Fibroblast of skin of left quadriceps (primary cell): Measurements from ENCODE around the gene OR5J2.
"Not testable (repeated sequence)": the region's sequence is repeated elsewhere in the genome, so short reads cannot be mapped to it uniquely, and the experiment has no call there.

Experiments
- DNase-seq, 2 experiments: peaks; one replicate each; pipeline ENCODE4 v3.0.0-alpha.2; 2013; ENCODE audit warnings: low read depth in 2 of 2

The OR5J2 gene

DNA sequence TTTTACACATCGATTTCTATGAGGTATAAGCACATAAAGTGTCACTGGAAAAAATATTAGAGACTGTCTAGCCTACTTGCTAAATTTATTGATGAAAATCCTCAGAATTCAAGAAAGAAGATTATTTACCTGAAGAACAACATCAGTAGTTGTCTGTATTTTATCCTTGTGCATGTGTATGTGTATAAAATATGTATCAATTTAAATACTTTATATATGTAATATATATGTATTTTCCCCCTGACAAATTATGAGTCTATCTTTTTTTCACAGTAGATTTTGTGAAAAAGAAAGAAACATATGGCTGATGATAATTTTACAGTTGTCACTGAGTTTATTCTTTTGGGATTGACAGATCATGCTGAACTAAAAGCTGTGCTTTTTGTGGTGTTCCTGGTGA, at the start of gene OR5J2:
Gene OR5J2, plus strand, starts transcription at position 301 of the 400 bp plus-strand sequence. Its CDS starts 0 bp downstream, at position 301.
- DNase-seq = no peak

DNA sequence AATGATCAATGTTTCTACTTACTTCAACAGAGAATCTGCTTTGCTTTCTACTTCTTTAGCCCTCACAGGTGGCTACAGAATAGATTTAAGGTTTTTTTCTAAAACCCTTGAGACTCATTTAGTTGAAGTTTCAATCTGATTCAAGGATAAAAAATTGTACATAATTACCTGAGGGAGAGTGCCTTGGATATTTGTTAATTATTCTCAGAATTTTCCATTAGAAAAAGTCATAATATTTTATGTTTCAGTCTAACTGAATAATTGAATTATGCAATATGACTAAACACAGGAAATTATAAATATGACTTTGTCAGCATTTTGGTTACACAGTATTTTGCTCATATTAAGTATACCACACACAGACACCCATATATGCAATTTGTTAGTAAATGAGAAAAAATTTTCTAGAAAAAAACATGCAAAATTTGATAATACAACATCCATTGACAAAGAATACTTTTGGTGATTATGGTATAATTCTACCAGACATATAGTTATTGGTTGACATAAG, 36.2 kb upstream of the OR5J2 start, which contains the start of gene OR8J3:
Gene OR8J3, minus strand, starts transcription at position 51 of the 511 bp plus-strand sequence. CDS start 2,483 bp downstream, outside the sequence.
- DNase-seq = no peak

GRCh38 chr11:56143681-56144080, 32.7 kb upstream of the OR5J2 start:
- DNase-seq = not testable (repeated sequence)

- DNase-seq = no peak
Observed at GRCh38 chr11:56151376-56151775, 25.0 kb upstream of the OR5J2 start.

- DNase-seq = no peak
Observed at GRCh38 chr11:56152333-56152732, 24.1 kb upstream of the OR5J2 start.

DNA sequence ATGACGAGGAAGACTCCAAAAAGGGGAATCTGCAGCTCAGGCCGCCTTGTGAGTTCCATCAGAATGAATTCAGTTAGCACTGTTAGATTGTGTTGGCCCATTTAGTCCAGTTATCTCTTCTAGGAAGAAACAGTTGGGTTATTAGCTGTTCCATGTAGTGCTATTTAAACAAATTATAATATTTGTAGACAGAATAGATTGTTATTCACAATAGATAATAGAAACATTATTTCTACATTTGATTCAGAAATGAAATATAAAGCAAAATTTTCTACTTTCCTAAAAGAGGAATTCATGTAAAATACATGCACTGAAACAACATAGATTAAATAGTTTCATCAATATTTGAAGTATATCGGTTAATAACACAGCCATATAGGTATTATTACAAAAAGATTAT, 16.2 kb upstream of the OR5J2 start, which contains the start of gene OR8K5:
Gene OR8K5, minus strand, starts transcription at position 101 of the 400 bp plus-strand sequence. Its CDS starts 0 bp downstream, at position 101.
- DNase-seq = no peak

DNA sequence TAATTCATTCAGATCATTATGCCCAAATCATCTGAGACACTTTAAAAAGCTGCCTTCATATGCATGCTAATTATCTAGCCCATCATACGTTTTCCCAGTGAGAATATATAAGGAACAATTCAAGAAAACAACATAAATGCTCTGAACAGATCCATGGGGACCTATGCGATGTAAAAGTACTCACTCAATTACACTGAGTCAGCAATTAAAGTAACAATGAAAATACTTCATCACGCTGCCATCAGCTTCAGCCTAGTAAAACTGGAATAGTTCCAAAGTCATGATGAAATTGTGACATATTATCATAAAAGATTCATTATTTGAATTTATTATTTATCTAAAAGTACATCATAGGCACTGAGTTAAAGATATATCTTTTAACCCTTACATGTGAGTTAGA, 12.6 kb upstream of the OR5J2 start:
- no peak for DNase-seq

DNA sequence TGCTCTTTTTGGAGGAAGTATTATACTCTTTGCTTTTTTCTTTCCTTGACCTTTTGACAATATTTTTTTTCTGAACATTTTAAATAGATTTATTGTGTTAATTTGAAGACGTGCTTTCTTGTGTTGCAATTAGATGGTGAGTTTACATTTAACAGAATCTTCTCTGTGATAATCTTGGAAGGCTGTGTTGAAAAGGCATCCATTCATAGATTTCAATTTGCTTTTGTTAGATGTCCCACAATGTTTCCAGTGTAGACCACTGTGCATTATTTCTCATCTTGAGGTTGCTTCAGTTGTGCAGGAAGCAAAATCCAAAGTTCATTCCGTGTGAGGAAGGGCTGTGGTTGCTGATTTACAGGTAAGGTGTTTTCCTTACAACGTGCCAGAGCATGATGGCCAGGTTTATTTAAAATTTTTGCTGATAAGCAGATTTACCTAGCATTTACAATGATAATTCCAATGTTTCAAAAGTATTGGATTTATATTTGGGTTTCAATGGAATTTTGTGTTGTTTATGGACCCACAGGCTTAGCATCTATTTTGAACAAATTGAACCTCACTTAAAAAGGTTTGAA, 4.1 kb upstream of the OR5J2 start:
- no peak for DNase-seq

- no peak for DNase-seq
Observed at GRCh38 chr11:56183459-56183858, 7.0 kb downstream of the OR5J2 start.

DNA sequence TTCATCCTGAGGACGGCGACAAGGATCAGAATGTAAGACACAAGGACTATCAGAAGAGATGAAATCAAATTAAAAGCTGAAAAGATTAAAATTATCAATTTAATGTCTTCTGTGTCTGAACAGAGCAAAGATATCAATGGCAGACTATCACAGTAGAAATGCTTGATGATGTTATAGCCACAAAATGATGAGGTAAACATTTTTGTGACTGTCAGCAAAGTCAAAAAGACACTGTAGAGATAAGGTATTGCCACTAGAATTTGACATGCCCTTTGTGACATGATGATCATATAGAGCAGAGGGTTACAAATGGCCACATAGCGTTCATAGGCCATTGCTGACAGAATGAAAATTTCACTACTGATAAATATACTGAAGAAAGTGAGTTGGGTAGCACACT, 12.2 kb downstream of the OR5J2 start:
- DNase-seq = no peak

DNA sequence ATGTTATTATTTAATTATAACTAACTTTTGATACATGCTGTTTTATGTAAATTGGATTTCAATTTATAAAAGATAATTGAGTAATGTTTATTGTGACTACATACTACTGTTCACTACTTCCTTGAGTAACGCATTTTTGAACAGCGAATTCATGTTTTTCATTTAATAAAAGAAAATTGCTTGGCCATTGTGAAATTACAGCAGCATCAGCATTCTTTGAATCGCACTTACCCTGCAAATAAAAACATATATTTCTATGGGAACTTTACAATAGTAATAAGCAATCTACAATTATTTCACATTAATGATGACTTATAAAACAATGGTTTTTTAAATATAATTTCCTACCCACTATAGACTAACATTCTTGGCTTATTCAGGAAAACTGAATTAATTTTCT, 20.3 kb downstream of the OR5J2 start:
- DNase-seq = no peak

DNA sequence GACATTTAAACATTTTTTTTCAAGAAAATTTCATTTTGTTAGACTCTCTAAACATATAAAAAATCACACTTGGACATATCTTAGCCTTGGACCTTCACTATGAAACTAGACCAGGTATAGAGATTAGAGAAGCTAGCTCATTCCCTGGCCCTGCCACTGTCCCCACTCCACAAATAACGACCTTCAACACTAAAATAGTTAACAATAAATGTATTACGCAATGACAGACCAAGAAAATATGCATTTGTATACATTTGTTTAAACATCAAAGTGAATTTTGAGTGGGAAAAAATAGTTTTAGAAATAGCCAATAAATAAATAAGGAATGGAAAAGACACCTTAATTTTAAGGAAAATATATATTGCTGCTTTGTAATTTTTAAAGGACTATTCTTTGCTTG, 20.9 kb downstream of the OR5J2 start:
- DNase-seq = no peak

GRCh38 chr11:56207790-56208189, 31.4 kb downstream of the OR5J2 start:
- no peak for DNase-seq

- no peak for DNase-seq
Observed at GRCh38 chr11:56214537-56214936, 38.1 kb downstream of the OR5J2 start.

GRCh38 chr11:56219735-56220134, 43.3 kb downstream of the OR5J2 start:
- not testable (repeated sequence) for DNase-seq
